22Rv1 (cell line): ENCODE results near the gene STXBP5.

ENCODE experiments used
- ZFX ChIP-seq: fragments of 450-650 bp; IDR thresholded peaks from 2 replicates; pipeline ENCODE4 v1.6.1; 2017; ENCODE audit warnings: antibody characterized with exemption, borderline replicate concordance
- TF ChIP-seq, protein P1 (sequence below): fragments of 450-650 bp; IDR thresholded peaks from 2 replicates; pipeline ENCODE4 v1.5.1; 2017; ENCODE audit warnings: mild to moderate bottlenecking

- TF ChIP-seq, protein P1, sequence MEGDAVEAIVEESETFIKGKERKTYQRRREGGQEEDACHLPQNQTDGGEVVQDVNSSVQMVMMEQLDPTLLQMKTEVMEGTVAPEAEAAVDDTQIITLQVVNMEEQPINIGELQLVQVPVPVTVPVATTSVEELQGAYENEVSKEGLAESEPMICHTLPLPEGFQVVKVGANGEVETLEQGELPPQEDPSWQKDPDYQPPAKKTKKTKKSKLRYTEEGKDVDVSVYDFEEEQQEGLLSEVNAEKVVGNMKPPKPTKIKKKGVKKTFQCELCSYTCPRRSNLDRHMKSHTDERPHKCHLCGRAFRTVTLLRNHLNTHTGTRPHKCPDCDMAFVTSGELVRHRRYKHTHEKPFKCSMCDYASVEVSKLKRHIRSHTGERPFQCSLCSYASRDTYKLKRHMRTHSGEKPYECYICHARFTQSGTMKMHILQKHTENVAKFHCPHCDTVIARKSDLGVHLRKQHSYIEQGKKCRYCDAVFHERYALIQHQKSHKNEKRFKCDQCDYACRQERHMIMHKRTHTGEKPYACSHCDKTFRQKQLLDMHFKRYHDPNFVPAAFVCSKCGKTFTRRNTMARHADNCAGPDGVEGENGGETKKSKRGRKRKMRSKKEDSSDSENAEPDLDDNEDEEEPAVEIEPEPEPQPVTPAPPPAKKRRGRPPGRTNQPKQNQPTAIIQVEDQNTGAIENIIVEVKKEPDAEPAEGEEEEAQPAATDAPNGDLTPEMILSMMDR = no peak
- TF ChIP-seq ZFX = no peak
Measured at GRCh38 chr6:147211349-147211748, 7.1 kb downstream of the STXBP5 start.
